HEK293T (cell line): Measurements from ENCODE around the gene KLHL29.

ENCODE experiments used
- CTCF ChIA-PET: fragments of 350-600 bp; formaldehyde crosslinking; extraction: SDS; loops from one replicate; lab custom pipeline; 2021; ENCODE audit warnings: antibody characterized with exemption, inconsistent platforms; lab: Yijun Ruan, JAX
- POLR2A ChIA-PET: fragments of 350-600 bp; formaldehyde crosslinking; extraction: SDS; loops from one replicate; lab custom pipeline; 2020; ENCODE audit warnings: antibody characterized with exemption, inconsistent platforms; lab: Yijun Ruan, JAX
- DNase-seq: peaks from one replicate; pipeline ENCODE4 v3.0.0; 2012; ENCODE audit warnings: mixed read lengths; ENCODE audit errors: extremely low spot score
- ARNT ChIP-seq: fragments of 450-650 bp; IDR thresholded peaks from 2 replicates; pipeline ENCODE4 v1.6.1; 2017; ENCODE audit warnings: mild to moderate bottlenecking
- BHLHE40 ChIP-seq: fragments of 450-650 bp; IDR thresholded peaks from 2 replicates; pipeline ENCODE4 v1.6.1; 2016; ENCODE audit warnings: mild to moderate bottlenecking, moderate library complexity, borderline replicate concordance
- CTBP1 ChIP-seq: fragments of 450-650 bp; IDR thresholded peaks from 2 replicates; pipeline ENCODE4 v1.6.1; 2016; ENCODE audit warnings: borderline replicate concordance
- ELF4 ChIP-seq: fragments of 450-650 bp; IDR thresholded peaks from 2 replicates; pipeline ENCODE4 v1.6.1; 2017; ENCODE audit warnings: antibody characterized with exemption
- FOXA1 ChIP-seq: fragments of 450-650 bp; IDR thresholded peaks from 2 replicates; pipeline ENCODE4 v1.6.1; 2016; ENCODE audit warnings: mild to moderate bottlenecking
- FOXK2 ChIP-seq: fragments of 450-650 bp; IDR thresholded peaks from 2 replicates; pipeline ENCODE4 v1.6.1; 2016; ENCODE audit warnings: mild to moderate bottlenecking
- FOXM1 ChIP-seq: fragments of 450-650 bp; IDR thresholded peaks from 2 replicates; pipeline ENCODE4 v1.6.1; 2017; ENCODE audit warnings: mild to moderate bottlenecking, borderline replicate concordance
- HDGF ChIP-seq: fragments of 450-650 bp; IDR thresholded peaks from 2 replicates; pipeline ENCODE4 v1.6.1; 2017; ENCODE audit warnings: antibody characterized with exemption, borderline replicate concordance
- L3MBTL2 ChIP-seq: fragments of 450-650 bp; conservative IDR thresholded peaks from 2 replicates; pipeline ENCODE4 v1.6.1; 2016; ENCODE audit warnings: mild to moderate bottlenecking
- LEF1 ChIP-seq: fragments of 450-650 bp; IDR thresholded peaks from 2 replicates; pipeline ENCODE4 v1.6.1; 2017; ENCODE audit warnings: mild to moderate bottlenecking, borderline replicate concordance
- NFRKB ChIP-seq: fragments of 450-650 bp; IDR thresholded peaks from 2 replicates; pipeline ENCODE4 v1.6.1; 2016; ENCODE audit warnings: mild to moderate bottlenecking, moderate library complexity
- PKNOX1 ChIP-seq: fragments of 450-650 bp; IDR thresholded peaks from 2 replicates; pipeline ENCODE4 v1.6.1; 2016
- SP1 ChIP-seq: fragments of 450-650 bp; IDR thresholded peaks from 2 replicates; pipeline ENCODE4 v1.6.1; 2017
- SUZ12 ChIP-seq: fragments of 450-650 bp; IDR thresholded peaks from 2 replicates; pipeline ENCODE4 v1.6.1; 2016; ENCODE audit warnings: mild to moderate bottlenecking
- TARDBP ChIP-seq: fragments of 450-650 bp; IDR thresholded peaks from 2 replicates; pipeline ENCODE4 v1.6.1; 2016
- ZNF384 ChIP-seq: fragments of 450-650 bp; IDR thresholded peaks from 2 replicates; pipeline ENCODE4 v1.6.1; 2016

The KLHL29 gene

GRCh38 chr2:23452853-23453420 is 68.0 kb downstream of the KLHL29 start:
- POLR2A ChIA-PET: no interaction called here
- no peak for DNase-seq
- CTCF ChIA-PET: interaction anchor here (0.7 kb wide), 1 partner anchor 232 kb away, joined by 3 read pairs; no protein-coding TSS in a partner anchor
- TF ChIP-seq FOXK2 (no peak), SP1 (no peak), NFRKB (no peak), TARDBP (no peak)

GRCh38 chr2:23453432-23453831 is 68.5 kb downstream of the KLHL29 start:
- ChIA-PET POLR2A (no interaction called here), CTCF (no interaction called here)
- DNase-seq: no peak
- no peak for TF ChIP-seq PKNOX1
- no peak for TF ChIP-seq L3MBTL2
- TF ChIP-seq SUZ12: no peak
- TF ChIP-seq ARNT: no peak
- no peak for TF ChIP-seq ZNF384
- TF ChIP-seq FOXM1: no peak
- no peak for TF ChIP-seq HDGF
- TF ChIP-seq FOXK2: no peak
- no peak for TF ChIP-seq LEF1
- TF ChIP-seq TARDBP: no peak
- no peak for TF ChIP-seq SP1
- no peak for TF ChIP-seq BHLHE40
- TF ChIP-seq FOXA1: no peak
- no peak for TF ChIP-seq CTBP1
- TF ChIP-seq NFRKB: no peak
- no peak for TF ChIP-seq ELF4

- no peak for DNase-seq
- CTCF ChIA-PET: no interaction called here
- no peak for TF ChIP-seq ELF4
- no peak for TF ChIP-seq PKNOX1
- no peak for TF ChIP-seq FOXA1
- TF ChIP-seq ZNF384: no peak
- no peak for TF ChIP-seq SP1
- no peak for TF ChIP-seq L3MBTL2
- TF ChIP-seq BHLHE40: no peak
- TF ChIP-seq LEF1: no peak
- TF ChIP-seq FOXM1: no peak
- TF ChIP-seq FOXK2: no peak
- no peak for TF ChIP-seq TARDBP
- no peak for TF ChIP-seq SUZ12
- no peak for TF ChIP-seq ARNT
- TF ChIP-seq HDGF: no peak
- POLR2A ChIA-PET: no interaction called here
These were observed 69.0 kb downstream of the KLHL29 start for GRCh38 chr2:23453836-23454460.

GRCh38 chr2:23454501-23455120 is 69.6 kb downstream of the KLHL29 start:
- no peak for DNase-seq
- ChIA-PET CTCF (no interaction called here), POLR2A (no interaction called here)
- TF ChIP-seq PKNOX1 (no peak), SP1 (no peak), HDGF (no peak), L3MBTL2 (no peak), FOXM1 (no peak), CTBP1 (no peak), FOXK2 (no peak), ELF4 (no peak)

- TF ChIP-seq TARDBP (no peak), CTBP1 (no peak), ARNT (no peak), ZNF384 (no peak), BHLHE40 (no peak), SP1 (no peak), SUZ12 (no peak), ELF4 (no peak), FOXK2 (no peak), PKNOX1 (no peak)
- CTCF ChIA-PET: no interaction called here
- no peak for DNase-seq
- POLR2A ChIA-PET: no interaction called here
These were observed 71.4 kb downstream of the KLHL29 start for GRCh38 chr2:23456396-23456795.
